GM13977 (cell line): ENCODE data around the gene ZNF512.
"Not testable (repeated sequence)": the region's sequence is repeated elsewhere in the genome, so short reads cannot be mapped to it uniquely, and the experiment has no call there.

Experiments
- DNase-seq: peaks from one replicate; pipeline ENCODE4 v3.0.0; 2012; ENCODE audit warnings: low spot score
- CTCF ChIP-seq: IDR thresholded peaks from 2 replicates; pipeline ENCODE4 v1.5.1; 2012; ENCODE audit warnings: mild to moderate bottlenecking, control low read depth; ENCODE audit not compliant: insufficient read depth; ENCODE audit errors: extremely low read depth, missing control alignments
- in situ Hi-C: fragments of 300-500 bp; cut with MboI; formaldehyde crosslinking; loops from one replicate; pipeline ENCODE4 v1.12.0; 2022; ENCODE audit warnings: low sequenced_read_pairs, low pct_unique_long_range_greater_than_20kb, mixed read lengths, inconsistent platforms; ENCODE audit not compliant: unreplicated experiment

The ZNF512 gene

GRCh38 chr2:27593240-27593639 is 10.4 kb downstream of the ZNF512 start:
- in situ Hi-C loops, result no loop called here
- no peak for DNase-seq
- TF ChIP-seq CTCF, result no peak

GRCh38 chr2:27594020-27594703 is 11.3 kb downstream of the ZNF512 start:
- DNase-seq, in situ Hi-C loops: not testable (repeated sequence)

GRCh38 chr2:27595412-27595811 is 12.6 kb downstream of the ZNF512 start:
- in situ Hi-C loops, DNase-seq: not testable (repeated sequence)

- in situ Hi-C loops, result no loop called here
- TF ChIP-seq CTCF, result no peak
- DNase-seq, result no peak
Measured at GRCh38 chr2:27596627-27597026, 13.8 kb downstream of the ZNF512 start.

DNA sequence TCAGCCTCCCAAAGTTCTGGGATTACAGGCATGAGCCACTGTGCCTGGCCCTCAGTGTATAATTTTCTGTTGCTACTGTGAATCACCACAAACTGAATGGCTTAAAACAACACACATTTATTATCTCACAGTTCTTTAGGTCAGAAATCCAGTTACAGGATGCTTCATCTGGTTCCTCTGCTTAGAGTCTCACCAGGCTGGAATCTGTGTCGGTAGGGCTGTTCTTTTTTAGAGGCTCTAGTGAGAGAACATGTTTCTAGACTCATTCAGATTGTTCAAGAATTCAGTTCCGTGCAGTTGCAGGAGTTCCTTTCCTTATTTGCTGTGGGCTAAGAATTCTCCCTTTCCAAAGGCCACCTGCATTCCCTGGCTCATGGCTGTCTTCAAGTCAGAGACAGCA is 23.8 kb downstream of the ZNF512 start:
- DNase-seq, result no peak
- in situ Hi-C loops, result no loop called here
- no peak for TF ChIP-seq CTCF

DNA sequence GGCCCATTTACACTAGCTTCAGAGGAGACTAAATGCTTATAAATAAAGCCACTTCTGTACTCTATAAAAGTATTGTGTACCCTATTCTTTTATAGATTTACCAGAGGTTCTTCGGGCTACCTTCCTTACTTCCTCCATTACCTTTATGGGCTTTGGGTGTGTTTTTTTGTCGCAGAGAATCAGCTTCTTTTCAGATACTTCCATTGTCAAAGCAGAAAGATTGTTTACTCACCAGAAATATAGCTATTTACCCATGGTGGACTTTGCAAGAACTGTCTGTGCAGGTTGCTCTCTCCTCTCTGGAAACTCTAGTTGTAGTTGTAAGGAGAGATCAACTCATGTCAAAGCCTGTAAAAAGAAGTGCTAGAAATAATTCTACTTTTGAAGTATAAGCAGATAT is 31.1 kb downstream of the ZNF512 start:
- DNase-seq, result no peak
- in situ Hi-C loops, result no loop called here
- no peak for TF ChIP-seq CTCF

DNA sequence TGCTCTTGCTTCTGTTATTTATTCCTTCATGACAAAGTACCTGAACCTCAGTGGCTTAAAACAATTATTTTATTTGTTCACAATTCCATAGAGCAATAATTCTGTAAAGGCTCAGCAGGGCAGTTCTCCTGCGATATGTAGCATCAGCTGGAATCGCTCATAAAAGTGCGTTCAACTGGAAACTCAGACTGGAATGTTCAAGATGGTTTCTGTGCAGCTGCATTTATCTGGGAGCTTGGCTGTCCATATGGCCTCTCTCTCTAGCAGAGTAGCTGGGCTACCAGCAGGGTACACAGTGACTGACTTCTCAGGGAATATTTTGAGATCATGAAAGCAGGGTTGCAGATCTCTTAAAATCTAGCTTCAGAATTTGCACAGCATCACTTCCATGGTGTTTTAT is 32.5 kb downstream of the ZNF512 start:
- in situ Hi-C loops, result no loop called here
- TF ChIP-seq CTCF, result no peak
- no peak for DNase-seq

- in situ Hi-C loops, result no loop called here
- TF ChIP-seq CTCF, result no peak
- no peak for DNase-seq
Measured at GRCh38 chr2:27621524-27621923, 38.7 kb downstream of the ZNF512 start.
